ENCODE measurements around the gene CD6.
"Not testable (repeated sequence)": the region's sequence is repeated elsewhere in the genome, so short reads cannot be mapped to it uniquely, and the experiment has no call there.

- not testable (repeated sequence) for TF ChIP-seq CTCF, EZH2 (IDR thresholded peaks at IDR 0.05)
Observed at GRCh38 chr11:61065236-61065635, 93.8 kb downstream of the CD6 start.
